Small intestine (tissue), 7 donors: Measurements from ENCODE around the gene HMG20A. TPM values are rescaled to one million over a fixed set of nuclear protein-coding genes. Genes with fewer than 3 reads are reported as not detected.
A peak's percentile ranks its signal among the peaks of the same experiment; 100 is the strongest.

ENCODE experiments used
- DNase-seq, 2 donors: peaks; one replicate each; pipeline versions ENCODE4 v3.0.0 to v3.0.0-alpha.2; 2013
- FAIRE-seq: peaks from 2 replicates; lab custom pipeline; 2012; peaks lifted over from hg19 to GRCh38; lab: Jason Lieb, UNC
- H3K27ac ChIP-seq, 3 donors: one replicate each; pipeline ENCODE4 v1.5.1; 2013; ENCODE audit warnings: low read length in 2 of 3, mild to moderate bottlenecking in 2 of 3, control low read depth in 1 of 3, inconsistent platforms in 1 of 3, low read depth in 1 of 3, moderate library complexity in 1 of 3
- H3K27me3 ChIP-seq, 3 donors: one replicate each; pipeline ENCODE4 v1.6.1; 2013; ENCODE audit warnings: low read length in 3 of 3, inconsistent platforms in 1 of 3; ENCODE audit not compliant: control insufficient read depth in 3 of 3, insufficient read depth in 3 of 3
- H3K36me3 ChIP-seq, 3 donors: one replicate each; pipeline ENCODE4 v1.6.1; 2013; ENCODE audit warnings: low read length in 3 of 3, inconsistent platforms in 1 of 3, low read depth in 1 of 3, mild to moderate bottlenecking in 1 of 3, moderate library complexity in 1 of 3; ENCODE audit not compliant: control insufficient read depth in 3 of 3, insufficient read depth in 2 of 3
- H3K4me1 ChIP-seq, 3 donors: one replicate each; pipeline ENCODE4 v1.6.1; 2013; ENCODE audit warnings: low read length in 2 of 3, inconsistent platforms in 1 of 3, low read depth in 1 of 3, mild to moderate bottlenecking in 1 of 3, moderate library complexity in 1 of 3; ENCODE audit not compliant: control insufficient read depth in 3 of 3, insufficient read depth in 2 of 3
- H3K4me3 ChIP-seq, 3 donors: one replicate each; pipeline ENCODE4 v1.5.1; 2013; ENCODE audit warnings: low read length in 3 of 3, control low read depth in 1 of 3, inconsistent platforms in 1 of 3, low read depth in 1 of 3, mild to moderate bottlenecking in 1 of 3, moderate library complexity in 1 of 3
- H3K9me3 ChIP-seq, 2 donors: one replicate each; pipeline ENCODE4 v1.6.1; 2013; ENCODE audit warnings: low read depth in 1 of 2, low read length in 1 of 2; ENCODE audit not compliant: control insufficient read depth in 2 of 2, insufficient read depth in 1 of 2
- WGBS, 3 donors: extraction: QIAGEN DNeasy Blood & Tissue Kit; methylation state at CpG; one replicate each; pipeline ENCODE4 v1.1.7; 2013; 5-methylcytosine and 5-hydroxymethylcytosine counted together
- polyA plus RNA-seq, 4 donors: library from polyadenylated mRNA; stranded (reverse) in 3 of 4; unstranded in 1 of 4; fragments of 200-250 nt in 3 of 4; fragments of 120-200 nt in 1 of 4; gene quantifications; one replicate each; pipeline versions ENCODE4 v1.2.1 to v1.2.3, GENCODE V29; 2013
- donor health status: healthy with polysubstance abuse.
- donor health status: control.
- donor health status: control.
- donor health status: Bipolar disorder and iron deficiency.
- donor health status: healthy.

Gene HMG20A
- polyA plus RNA-seq, 4 donors, result 6.5 to 37.4 (median 10.5) TPM

- FAIRE-seq (no peak), DNase-seq (no peak)
- 74 to 87% (median 86%) methylated on average over 6 of the region's 6 CpGs for WGBS, 3 donors
Observed at GRCh38 chr15:77525400-77525811, 104.7 kb downstream of the HMG20A start.

DNA sequence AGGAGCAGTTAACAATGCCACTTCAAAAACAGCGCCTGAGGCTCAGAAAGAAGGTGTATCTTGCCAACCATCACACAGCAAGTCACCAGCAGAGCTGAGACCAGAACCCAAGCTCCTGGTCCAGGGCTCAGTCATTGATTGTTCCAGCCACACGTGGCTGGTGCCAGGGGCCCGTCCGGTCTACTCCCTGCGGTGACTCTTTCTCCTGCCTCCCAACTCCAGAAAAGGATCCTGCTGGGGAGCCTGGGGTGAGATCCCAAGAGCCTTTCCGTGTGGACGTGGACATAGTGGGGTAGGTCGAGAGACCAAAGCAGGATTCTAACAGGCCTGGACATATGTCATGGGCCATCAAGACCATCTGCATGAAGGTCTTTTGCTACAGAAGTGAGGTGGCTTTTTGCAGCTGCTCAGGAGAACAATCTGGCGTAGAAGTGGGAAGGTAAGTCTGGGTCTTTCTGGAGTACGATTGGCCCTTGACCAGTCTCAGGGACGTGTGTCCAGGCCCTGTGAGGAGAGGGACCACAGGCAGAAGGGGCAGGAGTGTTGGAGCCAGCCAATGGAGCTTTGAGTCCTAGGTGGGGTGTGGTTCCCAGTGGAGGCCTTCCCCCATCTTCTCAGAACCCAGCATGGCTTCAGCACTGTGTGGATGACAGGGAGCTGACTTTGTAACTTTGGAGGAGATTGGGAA lies 105.4 kb downstream of the HMG20A start:
- no peak for FAIRE-seq
- no peak overlapping the region for H3K4me3 ChIP-seq
- 83 to 92% (median 89%) methylated on average over 11 of the region's 11 CpGs for WGBS, 3 donors
- H3K4me1 ChIP-seq, result peaks cover 0 to 38% (median 0%) of the 10 kb centered on the region in 3 donors
- no peaks in the 10 kb centered on the region for H3K27me3 ChIP-seq
- no peaks in the 10 kb centered on the region for H3K36me3 ChIP-seq
- no peak for DNase-seq
- no peak overlapping the region for H3K27ac ChIP-seq
- H3K9me3 ChIP-seq, result no peaks in the 10 kb centered on the region

More at GRCh38 chr15:77525400-77525811, 104.7 kb downstream of the HMG20A start:
- no peak overlapping the region for H3K27ac ChIP-seq
- no peaks in the 10 kb centered on the region for H3K27me3 ChIP-seq
- peaks cover 0 to 36% (median 0%) of the 10 kb centered on the region in 3 donors for H3K4me1 ChIP-seq
- no peaks in the 10 kb centered on the region for H3K9me3 ChIP-seq
- H3K36me3 ChIP-seq, result no peaks in the 10 kb centered on the region
- H3K4me3 ChIP-seq, result no peak overlapping the region

- peaks cover 0 to 38% (median 0%) of the 10 kb centered on the region in 3 donors for H3K4me1 ChIP-seq
- H3K9me3 ChIP-seq, result no peaks in the 10 kb centered on the region
- no peaks in the 10 kb centered on the region for H3K27me3 ChIP-seq
- no peaks in the 10 kb centered on the region for H3K36me3 ChIP-seq
- FAIRE-seq (no peak), DNase-seq (no peak)
- WGBS, 3 donors, result 84 to 87% (median 86%) methylated on average over 14 of the region's 14 CpGs
- peak overlapping the region in 1 of 3 donors; percentile 82 for H3K27ac ChIP-seq
- no peak overlapping the region for H3K4me3 ChIP-seq
Observed at GRCh38 chr15:77526595-77527163, 106.0 kb downstream of the HMG20A start.

GRCh38 chr15:77527164-77527778 lies 106.6 kb downstream of the HMG20A start:
- Histone ChIP-seq H3K27ac (peak overlapping the region in 1 of 3 donors; percentile 82), H3K36me3 (no peaks in the 10 kb centered on the region), H3K4me3 (no peak overlapping the region), H3K9me3 (no peaks in the 10 kb centered on the region), H3K27me3 (no peaks in the 10 kb centered on the region), H3K4me1 (peaks cover 0 to 38% (median 0%) of the 10 kb centered on the region in 3 donors)
- 28 to 42% (median 34%) methylated on average over 15 of the region's 15 CpGs for WGBS, 3 donors
- peak in 1 of 2 donors; percentile 80 for DNase-seq
- FAIRE-seq, result no peak

DNA sequence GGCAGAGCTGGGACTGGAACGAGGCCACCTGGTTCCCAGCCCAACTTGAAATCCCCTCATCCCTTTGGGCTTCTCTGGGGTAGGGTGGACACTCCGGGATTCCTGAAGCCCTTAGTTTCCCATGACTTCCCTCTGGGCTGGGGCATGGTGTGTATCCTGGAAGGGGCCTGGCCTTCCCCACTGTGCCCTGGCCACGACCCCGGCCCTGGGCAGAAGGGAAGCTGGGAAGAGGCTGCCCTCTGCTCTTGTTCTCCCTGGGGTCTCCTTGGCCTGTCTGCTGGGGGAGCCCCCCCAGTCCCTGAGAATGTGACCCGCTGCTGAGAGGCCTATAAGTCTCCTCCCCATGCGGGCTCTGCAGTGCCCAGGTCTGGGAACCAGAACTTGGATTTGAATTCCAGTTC lies 107.1 kb downstream of the HMG20A start:
- peak overlapping the region in 2 of 3 donors; percentile 15 to 82 for H3K27ac ChIP-seq
- no peak overlapping the region for H3K4me3 ChIP-seq
- no peaks in the 10 kb centered on the region for H3K36me3 ChIP-seq
- no peak for FAIRE-seq
- H3K4me1 ChIP-seq, result peaks cover 0 to 38% (median 0%) of the 10 kb centered on the region in 3 donors
- H3K9me3 ChIP-seq, result no peaks in the 10 kb centered on the region
- WGBS, 3 donors, result 78 to 96% (median 90%) methylated on average over 6 of the region's 6 CpGs
- no peaks in the 10 kb centered on the region for H3K27me3 ChIP-seq
- DNase-seq, result no peak

DNA sequence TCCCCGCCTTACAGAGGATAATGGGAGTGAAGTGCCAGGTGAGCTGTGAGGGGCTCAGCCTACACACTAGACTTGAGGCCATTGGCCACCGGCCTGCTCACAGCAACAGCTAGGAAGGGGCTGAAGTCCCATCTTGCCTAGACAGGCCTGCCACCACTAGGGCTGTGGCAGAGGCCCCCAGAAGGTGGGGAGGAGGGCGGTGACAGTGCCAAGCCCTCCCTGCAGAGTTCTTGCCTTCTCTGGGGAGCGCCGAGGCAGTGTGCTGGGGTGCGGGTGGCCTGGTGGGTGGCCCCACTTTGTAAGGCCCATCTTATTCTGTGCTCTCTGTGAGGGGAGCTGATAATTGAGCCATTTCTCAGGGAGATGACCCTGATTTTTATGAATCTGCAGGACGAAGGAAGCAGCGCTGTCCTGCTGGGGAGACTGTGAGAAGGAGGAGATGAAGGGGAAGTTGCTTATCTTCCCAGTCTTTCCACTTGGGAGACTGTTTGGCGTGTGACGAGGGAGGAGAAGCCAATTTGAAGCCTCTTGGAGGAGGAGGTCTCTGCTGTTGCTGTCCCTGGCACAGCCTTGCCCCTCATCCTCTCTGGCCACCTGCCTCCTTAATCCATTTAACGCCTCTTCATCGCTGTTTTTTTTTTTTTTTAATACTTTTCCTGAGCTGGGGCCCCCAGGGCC lies 107.7 kb downstream of the HMG20A start:
- H3K27ac ChIP-seq, result peak overlapping the region in 1 of 3 donors; percentile 82
- DNase-seq, result no peak

DNA sequence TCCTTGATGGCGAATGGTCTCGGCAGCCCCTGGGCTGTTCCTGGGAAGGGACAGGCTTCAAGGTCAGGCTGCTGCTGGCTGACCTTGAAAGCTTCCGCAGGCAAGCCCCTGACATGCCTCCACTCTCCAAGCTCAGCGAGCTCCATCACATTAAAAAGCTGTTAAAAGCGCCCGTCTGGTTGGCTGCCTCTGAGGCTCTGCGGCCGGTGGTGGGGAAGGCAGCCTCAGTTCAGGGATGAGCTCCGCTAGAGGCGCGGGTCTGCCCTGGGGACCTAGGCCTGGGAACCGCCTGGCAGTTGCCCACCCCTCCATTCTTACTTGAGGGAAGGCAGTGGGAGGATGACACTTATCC lies 108.3 kb downstream of the HMG20A start:
- FAIRE-seq (no peak), DNase-seq (no peak)
- Histone ChIP-seq H3K9me3 (no peaks in the 10 kb centered on the region), H3K27me3 (no peaks in the 10 kb centered on the region), H3K4me3 (no peak overlapping the region), H3K36me3 (no peaks in the 10 kb centered on the region), H3K27ac (no peak overlapping the region), H3K4me1 (peaks cover 0 to 38% (median 0%) of the 10 kb centered on the region in 3 donors)
- 84 to 94% (median 89%) methylated on average over 12 of the region's 12 CpGs for WGBS, 3 donors

More for the DNA sequence above, 107.7 kb downstream of the HMG20A start:
- FAIRE-seq, result no peak
- 85 to 94% (median 92%) methylated on average over 12 of the region's 12 CpGs for WGBS, 3 donors
- Histone ChIP-seq H3K9me3 (no peaks in the 10 kb centered on the region), H3K36me3 (no peaks in the 10 kb centered on the region), H3K4me1 (peaks cover 0 to 38% (median 0%) of the 10 kb centered on the region in 3 donors), H3K4me3 (no peak overlapping the region), H3K27me3 (no peaks in the 10 kb centered on the region)
